Duodenal mucosa (tissue), 2 donors: ENCODE measurements around the gene CACTIN.
"Not testable (repeated sequence)": the region's sequence is repeated elsewhere in the genome, so short reads cannot be mapped to it uniquely, and the experiment has no call there.

Experiments
- H3K27ac ChIP-seq: one replicate; pipeline ENCODE4 v1.7.0; 2013; ENCODE audit warnings: low read depth, low read length
- H3K27me3 ChIP-seq, 2 donors: one replicate each; pipeline ENCODE4 v1.7.0; 2013; ENCODE audit warnings: low read length in 2 of 2, control low read depth in 1 of 2; ENCODE audit not compliant: insufficient read depth in 2 of 2, control insufficient read depth in 1 of 2
- H3K36me3 ChIP-seq, 2 donors: one replicate each; pipeline ENCODE4 v1.7.0; 2013; ENCODE audit warnings: low read length in 2 of 2, control low read depth in 1 of 2; ENCODE audit not compliant: insufficient read depth in 2 of 2, control insufficient read depth in 1 of 2
- H3K4me1 ChIP-seq, 2 donors: one replicate each; pipeline ENCODE4 v1.7.0; 2013; ENCODE audit warnings: low read length in 2 of 2, control low read depth in 1 of 2; ENCODE audit not compliant: insufficient read depth in 2 of 2, control insufficient read depth in 1 of 2
- H3K4me3 ChIP-seq, 2 donors: one replicate each; pipeline ENCODE4 v1.7.0; 2013; ENCODE audit warnings: low read length in 2 of 2, low read depth in 1 of 2
- H3K9ac ChIP-seq, 2 donors: one replicate each; pipeline ENCODE4 v1.7.0; 2013; ENCODE audit warnings: low read length in 2 of 2, low read depth in 1 of 2
- H3K9me3 ChIP-seq, 2 donors: one replicate each; pipeline ENCODE4 v1.7.0; 2013; ENCODE audit warnings: low read length in 2 of 2, control low read depth in 1 of 2; ENCODE audit not compliant: control insufficient read depth in 1 of 2

The CACTIN gene

DNA sequence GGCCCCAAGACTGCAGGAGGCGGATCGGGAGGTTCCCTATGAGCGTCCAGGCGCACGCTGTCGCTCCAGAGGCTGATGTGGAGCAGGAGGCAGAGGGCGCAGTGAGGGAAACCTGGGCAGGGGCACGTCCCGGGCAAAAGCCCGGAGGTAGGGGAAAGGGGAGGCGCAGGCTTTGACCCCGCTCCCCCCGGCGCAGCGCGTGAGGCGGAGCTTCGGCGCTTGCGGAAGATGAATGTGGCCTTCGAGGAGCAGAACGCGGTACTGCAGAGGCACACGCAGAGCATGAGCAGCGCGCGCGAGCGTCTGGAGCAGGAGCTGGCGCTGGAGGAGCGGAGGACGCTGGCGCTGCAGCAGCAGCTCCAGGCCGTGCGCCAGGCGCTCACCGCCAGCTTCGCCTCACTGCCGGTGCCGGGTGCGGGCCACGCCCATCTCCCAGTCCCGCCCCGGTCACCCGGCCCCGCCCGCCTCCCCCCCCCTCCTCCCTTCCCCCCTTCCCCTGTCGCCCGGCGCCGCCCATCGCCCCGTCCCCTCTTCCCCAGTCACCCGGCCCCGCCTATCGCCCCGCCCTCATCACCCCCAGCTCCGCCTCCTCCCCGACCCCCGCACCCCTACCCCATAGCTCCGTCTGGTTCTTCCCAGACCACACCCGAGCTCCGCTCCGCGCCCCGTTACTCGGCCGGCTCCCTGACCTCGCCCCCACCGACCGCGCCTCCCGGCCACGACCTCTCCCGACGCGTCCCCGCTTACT lies 49.7 kb downstream of the CACTIN start:
- H3K4me3 ChIP-seq: peak overlapping the region; percentile 57 to 61
- H3K9me3 ChIP-seq: no peaks in the 10 kb centered on the region
- no peaks in the 10 kb centered on the region for H3K27me3 ChIP-seq
- H3K4me1 ChIP-seq: peaks cover 16 to 24% of the 10 kb centered on the region in 2 donors
- H3K27ac ChIP-seq: peak overlapping the region; percentile 25
- peak overlapping the region; percentile 25 to 51 for H3K9ac ChIP-seq
- peaks cover 0 to 10% of the 10 kb centered on the region in 2 donors for H3K36me3 ChIP-seq

GRCh38 chr19:3575949-3576673 lies 50.5 kb downstream of the CACTIN start:
- Histone ChIP-seq H3K27ac (peak overlapping the region; percentile 25), H3K4me1 (peaks cover 19 to 26% of the 10 kb centered on the region in 2 donors), H3K9ac (peak overlapping the region; percentile 25 to 51)

DNA sequence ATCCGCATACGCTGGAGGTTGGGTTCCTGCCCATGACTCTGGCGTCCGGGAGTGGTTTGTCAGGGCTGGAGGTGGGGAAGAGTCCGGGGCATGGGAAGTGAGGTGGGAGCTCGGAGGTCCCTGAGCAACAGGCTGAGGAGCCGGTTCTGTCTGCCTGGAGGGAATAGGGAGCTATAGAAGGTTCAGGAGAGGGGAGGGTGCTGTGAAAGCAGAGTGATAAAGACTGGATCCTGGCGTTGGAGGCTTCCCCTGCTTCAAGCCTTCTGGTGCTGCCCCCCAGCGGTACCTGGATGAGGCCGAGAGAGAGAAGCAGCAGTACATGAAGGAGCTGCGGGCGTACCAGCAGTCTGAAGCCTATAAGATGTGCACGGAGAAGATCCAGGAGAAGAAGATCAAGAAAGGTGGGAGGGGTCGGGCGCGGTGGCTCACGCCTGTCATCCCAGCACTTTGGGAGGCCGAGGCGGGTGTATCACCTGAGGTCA lies 51.3 kb downstream of the CACTIN start:
- H3K4me3 ChIP-seq: no peak overlapping the region
- no peaks in the 10 kb centered on the region for H3K27me3 ChIP-seq
- peaks cover 19 to 26% of the 10 kb centered on the region in 2 donors for H3K4me1 ChIP-seq
- no peak overlapping the region for H3K27ac ChIP-seq
- H3K9ac ChIP-seq: no peak overlapping the region
- H3K36me3 ChIP-seq: peaks cover 0 to 10% of the 10 kb centered on the region in 2 donors
- no peaks in the 10 kb centered on the region for H3K9me3 ChIP-seq

More at GRCh38 chr19:3575949-3576673, 50.5 kb downstream of the CACTIN start:
- Histone ChIP-seq H3K4me3 (peak overlapping the region; percentile 57 to 61), H3K36me3 (peaks cover 0 to 10% of the 10 kb centered on the region in 2 donors), H3K9me3 (no peaks in the 10 kb centered on the region), H3K27me3 (no peaks in the 10 kb centered on the region)

DNA sequence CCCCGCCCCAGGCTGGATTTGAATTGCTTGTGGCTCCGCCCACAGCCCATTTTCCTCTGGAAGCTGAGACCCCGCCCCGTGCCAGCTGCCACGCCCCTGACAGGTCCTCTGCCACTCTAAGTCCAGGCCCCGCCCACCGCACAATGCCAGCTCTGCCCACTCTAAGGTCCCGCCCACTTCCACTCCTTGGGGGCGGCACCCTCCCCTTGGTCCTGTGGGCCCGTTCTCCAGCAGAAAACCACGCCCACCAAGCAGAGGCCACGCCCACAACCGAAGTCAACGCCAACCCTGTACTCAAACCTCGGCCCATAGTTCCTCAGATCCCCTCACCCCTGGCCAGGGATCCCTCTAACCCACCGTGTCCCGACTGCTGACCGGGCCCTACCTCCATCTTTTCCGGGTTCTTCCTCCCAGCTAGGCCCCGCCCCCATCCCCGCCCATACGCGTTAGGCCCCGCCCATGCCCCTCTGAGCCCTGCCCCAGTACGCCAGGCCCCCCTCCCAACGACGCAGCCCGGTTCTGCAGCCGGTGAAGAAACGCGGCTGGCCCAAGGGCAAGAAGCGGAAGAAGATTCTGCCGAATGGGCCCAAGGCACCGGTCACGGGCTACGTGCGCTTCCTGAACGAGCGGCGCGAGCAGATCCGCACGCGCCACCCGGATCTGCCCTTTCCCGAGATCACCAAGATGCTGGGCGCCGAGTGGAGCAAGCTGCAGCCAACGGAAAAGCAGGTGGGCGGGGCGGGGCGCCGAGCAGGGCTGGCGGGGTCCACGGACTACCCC lies 52.5 kb downstream of the CACTIN start:
- no peaks in the 10 kb centered on the region for H3K9me3 ChIP-seq
- peak overlapping the region; percentile 3 for H3K27ac ChIP-seq
- no peaks in the 10 kb centered on the region for H3K27me3 ChIP-seq
- H3K9ac ChIP-seq: peak overlapping the region in 1 of 2 donors; percentile 63
- H3K4me3 ChIP-seq: peak overlapping the region; percentile 74 to 78
- peaks cover 19 to 26% of the 10 kb centered on the region in 2 donors for H3K4me1 ChIP-seq
- H3K36me3 ChIP-seq: peaks cover 0 to 10% of the 10 kb centered on the region in 2 donors

DNA sequence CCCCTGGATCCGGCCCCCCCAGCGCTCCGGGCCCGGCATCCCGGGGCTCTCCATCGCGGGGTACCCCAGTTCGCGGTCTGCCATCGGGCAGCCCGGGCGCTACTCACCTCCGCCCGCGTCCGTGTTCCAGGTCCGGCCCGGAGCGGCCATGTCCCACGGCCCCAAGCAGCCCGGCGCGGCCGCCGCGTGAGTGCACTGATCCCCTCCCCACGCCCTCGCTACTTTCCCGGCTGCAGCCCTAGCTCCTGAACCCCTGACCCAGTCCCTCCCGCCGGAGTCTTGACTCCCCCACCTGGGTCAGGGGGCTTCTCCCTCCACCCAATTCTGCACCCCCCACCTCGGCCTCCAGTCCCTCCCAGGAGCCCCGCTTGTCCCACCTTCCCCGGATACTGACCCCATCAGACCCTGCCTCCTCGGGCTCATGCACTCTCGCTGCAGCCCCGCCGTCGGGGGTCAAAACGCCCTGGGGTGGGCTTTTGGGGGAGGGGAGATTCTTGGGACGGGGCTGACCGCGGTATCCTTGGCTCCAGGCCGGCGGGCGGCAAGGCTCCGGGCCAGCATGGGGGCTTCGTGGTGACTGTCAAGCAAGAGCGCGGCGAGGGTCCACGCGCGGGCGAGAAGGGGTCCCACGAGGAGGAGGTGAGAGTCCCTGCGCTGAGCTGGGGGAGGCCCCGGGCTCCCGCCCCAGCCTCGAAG lies 53.3 kb downstream of the CACTIN start:
- Histone ChIP-seq H3K4me1 (peaks cover 19 to 26% of the 10 kb centered on the region in 2 donors), H3K27ac (peak overlapping the region; percentile 50), H3K9me3 (no peaks in the 10 kb centered on the region), H3K9ac (peak overlapping the region; percentile 63 to 76), H3K4me3 (peak overlapping the region; percentile 74 to 78), H3K27me3 (no peaks in the 10 kb centered on the region), H3K36me3 (peaks cover 0 to 10% of the 10 kb centered on the region in 2 donors)

- H3K9ac ChIP-seq: peak within 1 kb of the TSS; percentile 63 to 76
- H3K4me1 ChIP-seq: peaks cover 19 to 26% of the 10 kb centered on the region in 2 donors
- H3K27ac ChIP-seq: peak within 1 kb of the TSS; percentile 50
- H3K27me3 ChIP-seq: no peaks in the 10 kb centered on the region
- peak within 1 kb of the TSS; percentile 74 to 78 for H3K4me3 ChIP-seq
- H3K9me3 ChIP-seq: no peaks in the 10 kb centered on the region
- H3K36me3 ChIP-seq: peaks cover 0 to 10% of the 10 kb centered on the region in 2 donors
Measured at GRCh38 chr19:3572855-3573161, 53.8 kb downstream of the CACTIN start, which contains the start of gene HMG20B. HMG20B (plus strand) TSS chr19:3572944; CDS start chr19:3573310, 366 bp downstream.

DNA sequence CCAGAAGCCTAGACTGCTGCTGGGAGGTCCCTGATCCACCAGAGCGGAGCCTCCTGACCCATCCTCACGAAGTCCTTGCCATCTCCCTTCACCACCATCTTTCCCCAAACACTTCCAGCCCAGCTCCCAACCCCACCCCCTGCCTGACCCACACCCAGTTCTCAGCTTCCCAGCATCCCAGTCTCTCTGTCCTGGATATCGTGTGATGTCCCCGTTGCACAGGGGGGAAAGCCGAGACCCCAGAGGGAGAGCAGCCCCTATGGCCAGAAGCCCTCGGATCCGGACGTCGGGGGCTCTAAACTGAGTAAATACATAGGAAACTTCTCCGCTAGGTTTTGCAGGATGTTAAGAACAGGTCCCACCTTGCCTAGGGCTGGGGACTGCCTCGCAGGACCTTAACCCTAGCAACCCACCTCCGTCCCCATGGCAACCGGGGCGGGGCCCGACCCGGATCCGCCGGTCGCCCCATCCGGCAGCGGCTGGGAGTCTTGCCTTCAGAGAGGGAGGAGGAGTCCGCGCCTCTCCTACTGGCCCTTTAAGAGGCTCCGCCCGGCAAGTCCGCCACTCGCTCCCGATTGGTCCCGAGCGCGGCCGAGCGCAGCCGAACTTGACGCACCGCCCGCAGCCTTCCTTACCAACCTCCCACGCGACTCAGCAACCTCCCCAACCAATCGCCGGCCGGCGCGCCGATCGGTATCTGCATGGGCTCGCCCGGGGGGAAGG lies 54.3 kb downstream of the CACTIN start:
- Histone ChIP-seq H3K36me3 (peaks cover 0 to 10% of the 10 kb centered on the region in 2 donors), H3K4me3 (peak overlapping the region; percentile 66 to 70), H3K27me3 (no peaks in the 10 kb centered on the region), H3K27ac (peak overlapping the region; percentile 32), H3K9me3 (no peaks in the 10 kb centered on the region), H3K4me1 (peaks cover 19 to 26% of the 10 kb centered on the region in 2 donors), H3K9ac (peak overlapping the region; percentile 54 to 63)

DNA sequence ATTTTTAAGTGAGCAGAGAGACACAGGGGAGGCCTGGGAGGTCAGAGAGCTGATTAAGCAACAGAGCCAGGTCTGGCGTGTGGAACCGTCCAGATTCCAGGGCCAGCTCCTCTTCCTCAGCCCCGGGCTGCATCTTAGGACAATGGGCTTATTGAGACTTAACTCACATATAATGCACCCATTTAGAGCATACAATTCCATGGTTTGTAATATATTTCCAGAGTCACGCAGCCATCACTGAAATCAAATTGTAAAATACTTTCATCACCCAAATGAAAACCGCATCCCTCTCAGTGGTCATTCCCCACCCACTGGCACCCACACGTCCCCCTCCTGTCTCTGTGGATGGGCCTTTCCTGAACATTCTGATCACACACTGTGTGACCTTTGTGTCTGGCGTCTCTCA lies 56.0 kb downstream of the CACTIN start:
- Histone ChIP-seq H3K4me1 (peaks cover 8 to 15% of the 10 kb centered on the region in 2 donors), H3K4me3 (no peak overlapping the region), H3K9ac (no peak overlapping the region), H3K9me3 (no peaks in the 10 kb centered on the region), H3K36me3 (peaks cover 0 to 5% of the 10 kb centered on the region in 2 donors), H3K27ac (no peak overlapping the region), H3K27me3 (no peaks in the 10 kb centered on the region)

DNA sequence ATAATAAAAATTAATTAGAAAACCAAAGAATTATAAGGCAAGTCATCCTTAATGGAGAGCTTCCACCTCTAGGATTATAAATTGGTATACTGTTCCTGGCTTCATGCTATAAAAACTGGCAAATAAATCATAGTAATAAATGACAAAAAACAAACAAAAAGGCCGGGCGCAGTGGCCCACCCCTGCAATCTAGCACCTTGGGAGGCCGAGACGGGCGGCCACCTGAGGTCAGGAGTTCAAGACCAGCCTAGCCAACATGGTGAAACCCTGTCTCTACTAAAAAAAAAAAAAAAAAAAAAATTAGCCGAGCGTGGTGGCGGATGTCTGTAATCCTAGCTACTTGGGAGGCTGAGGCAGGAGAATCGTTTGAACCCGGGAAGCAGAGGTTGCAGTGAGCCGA lies 56.5 kb downstream of the CACTIN start:
- H3K4me1 ChIP-seq: peaks cover 8 to 15% of the 10 kb centered on the region in 2 donors
- not testable (repeated sequence) for H3K4me3 ChIP-seq, H3K9ac ChIP-seq, H3K9me3 ChIP-seq, H3K27me3 ChIP-seq, H3K27ac ChIP-seq, H3K36me3 ChIP-seq
